ENCODE measurements around the gene IGSF9.

IGSF9 gene

DNA sequence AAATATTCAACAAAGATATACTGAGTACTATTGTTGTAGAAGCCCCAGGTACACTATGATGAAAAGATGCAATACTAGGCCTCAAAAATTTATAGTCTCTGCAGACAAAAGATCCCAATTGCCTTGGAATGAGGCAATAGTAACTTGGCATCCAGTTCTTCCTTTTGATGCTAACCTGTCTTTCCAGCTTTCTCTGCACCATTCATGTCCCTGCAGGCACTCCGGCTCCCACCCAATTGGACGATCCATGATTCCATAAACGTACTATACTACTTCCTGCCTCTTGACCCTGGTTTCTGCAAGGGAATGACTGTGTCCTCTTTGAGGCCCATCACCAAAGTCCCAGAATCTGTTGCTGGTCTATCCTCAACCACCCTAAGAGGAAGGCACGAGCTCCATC is 12.1 kb downstream of the IGSF9 start:
- no peak for DNase-seq (ENCODE audit: low read depth in 2 of 3, low spot score in 2 of 3)

GRCh38 chr1:159932296-159933285 is 12.8 kb downstream of the IGSF9 start:
- DNase-seq (ENCODE audit: low read depth in 2 of 3, low spot score in 2 of 3), result no peak

DNA sequence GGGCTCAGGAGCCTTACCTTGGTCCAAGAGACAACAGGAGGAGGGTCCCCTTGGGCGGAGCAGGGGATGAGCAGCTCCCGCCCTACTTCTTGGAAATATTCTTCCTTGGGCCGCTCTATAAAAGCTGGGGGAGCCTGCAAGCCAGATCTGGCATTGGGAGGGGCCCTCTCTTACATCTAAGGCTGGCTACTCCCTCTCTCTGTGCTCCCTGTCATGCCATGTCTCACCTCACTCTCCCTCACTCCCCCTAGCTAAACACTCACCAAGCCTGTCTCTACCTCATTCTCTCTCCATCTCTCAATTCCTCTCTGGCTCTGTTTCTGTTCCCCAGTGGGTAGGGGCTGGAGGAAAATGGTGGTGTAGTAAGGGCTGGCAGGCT is 13.6 kb downstream of the IGSF9 start:
- DNase-seq (ENCODE audit: low read depth in 2 of 3, low spot score in 2 of 3), result no peak

DNA sequence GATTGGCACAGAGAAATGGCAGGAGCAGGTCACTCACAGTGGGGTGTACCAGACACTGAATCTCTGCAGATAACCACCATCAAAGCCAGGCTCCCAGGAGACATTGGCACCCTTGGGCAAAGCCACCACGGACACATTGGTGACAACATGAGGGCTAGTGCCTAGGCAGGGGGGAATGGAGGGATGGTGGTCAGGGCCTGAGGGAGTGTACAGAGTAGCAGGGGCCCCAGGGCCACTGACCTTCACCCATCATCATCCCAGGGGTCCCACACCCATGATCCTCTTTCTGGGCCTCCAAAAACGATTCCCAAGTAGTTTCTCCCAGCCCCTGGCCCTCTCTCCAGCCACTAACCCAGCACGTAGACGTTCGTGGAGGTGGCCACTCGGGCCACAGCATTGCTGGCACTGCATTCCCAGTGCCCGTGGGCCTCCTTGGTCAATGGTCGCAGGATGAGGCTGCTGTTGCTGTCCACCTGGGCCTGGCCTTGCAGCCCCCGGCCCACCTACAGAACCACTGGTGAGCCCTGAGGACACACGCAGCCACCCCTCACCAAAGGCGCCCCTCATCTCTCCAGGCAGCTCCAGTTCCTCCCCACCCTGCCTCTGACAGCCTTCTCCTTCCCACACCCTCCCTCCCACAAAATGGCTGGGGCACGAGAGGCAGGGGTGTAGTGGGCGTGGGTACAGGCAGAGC is 14.2 kb downstream of the IGSF9 start:
- DNase-seq (ENCODE audit: low read depth in 2 of 3, low spot score in 2 of 3), result no peak

- no peak for DNase-seq (ENCODE audit: low read depth in 2 of 3, low spot score in 2 of 3)
These were observed 14.8 kb downstream of the IGSF9 start for GRCh38 chr1:159930634-159931033.

DNA sequence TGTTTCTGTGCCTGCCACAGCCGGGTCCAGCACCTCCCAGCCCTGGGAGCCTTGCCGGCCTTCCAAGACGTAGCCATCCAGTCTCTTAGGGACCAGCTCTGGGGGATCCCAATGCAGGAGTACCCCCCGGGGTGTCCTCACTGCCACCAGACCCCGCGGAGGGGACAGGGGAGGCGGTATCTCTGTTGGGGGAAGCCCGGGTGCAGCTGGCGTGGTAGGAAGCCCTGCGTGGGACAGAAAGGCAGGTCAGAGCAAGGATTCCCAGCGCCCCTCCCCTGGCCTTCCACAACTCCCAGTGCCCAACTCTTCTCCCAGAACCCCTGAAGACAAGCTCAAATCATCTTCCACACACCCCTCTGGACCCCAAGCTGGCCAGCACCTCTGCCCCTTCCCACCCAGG is 15.2 kb downstream of the IGSF9 start:
- DNase-seq (ENCODE audit: low read depth in 2 of 3, low spot score in 2 of 3), result no peak

- DNase-seq (ENCODE audit: low read depth in 2 of 3, low spot score in 2 of 3), result no peak
These were observed 16.0 kb downstream of the IGSF9 start for GRCh38 chr1:159929155-159930051.

GRCh38 chr1:159928491-159929050 is 16.8 kb downstream of the IGSF9 start:
- no peak for DNase-seq (ENCODE audit: low read depth in 2 of 3, low spot score in 2 of 3)

GRCh38 chr1:159927849-159928431 is 17.5 kb downstream of the IGSF9 start:
- no peak for DNase-seq (ENCODE audit: low read depth in 2 of 3, low spot score in 2 of 3)

DNA sequence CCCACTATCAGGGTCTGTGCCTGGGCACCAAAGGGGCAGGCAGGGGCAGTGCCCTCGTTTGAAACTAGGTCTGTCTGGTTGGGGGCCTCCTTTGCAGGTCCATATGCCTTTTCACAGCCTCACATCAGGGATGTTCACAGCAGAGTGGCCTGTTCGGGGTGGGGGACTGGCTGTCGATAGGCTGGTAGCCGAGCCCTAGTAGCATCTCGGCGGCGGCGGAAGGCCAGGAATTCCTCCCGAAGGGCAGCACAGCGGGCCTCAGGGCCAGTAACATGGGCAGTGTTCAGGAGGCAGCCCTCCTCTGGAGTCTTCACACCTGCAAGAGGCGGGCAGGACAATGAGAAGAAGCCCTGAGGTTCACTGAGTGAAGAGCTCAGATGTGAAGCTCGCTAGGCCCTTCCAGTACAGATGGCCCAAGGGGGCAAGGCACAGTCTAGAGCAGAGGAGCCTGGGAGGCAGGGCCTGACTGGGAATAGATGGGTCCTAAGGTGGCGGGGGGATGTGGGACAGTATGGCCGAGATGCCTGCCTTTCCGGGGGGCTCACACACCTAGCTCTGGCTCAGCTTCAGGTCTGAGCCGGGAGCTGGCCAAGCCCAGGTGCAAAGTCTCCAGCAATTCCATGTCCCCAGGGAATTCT is 18.1 kb downstream of the IGSF9 start:
- no peak for DNase-seq (ENCODE audit: low read depth in 2 of 3, low spot score in 2 of 3)

GRCh38 chr1:159925719-159926078 is 19.7 kb downstream of the IGSF9 start:
- no peak for DNase-seq (ENCODE audit: low read depth in 2 of 3, low spot score in 2 of 3)

DNA sequence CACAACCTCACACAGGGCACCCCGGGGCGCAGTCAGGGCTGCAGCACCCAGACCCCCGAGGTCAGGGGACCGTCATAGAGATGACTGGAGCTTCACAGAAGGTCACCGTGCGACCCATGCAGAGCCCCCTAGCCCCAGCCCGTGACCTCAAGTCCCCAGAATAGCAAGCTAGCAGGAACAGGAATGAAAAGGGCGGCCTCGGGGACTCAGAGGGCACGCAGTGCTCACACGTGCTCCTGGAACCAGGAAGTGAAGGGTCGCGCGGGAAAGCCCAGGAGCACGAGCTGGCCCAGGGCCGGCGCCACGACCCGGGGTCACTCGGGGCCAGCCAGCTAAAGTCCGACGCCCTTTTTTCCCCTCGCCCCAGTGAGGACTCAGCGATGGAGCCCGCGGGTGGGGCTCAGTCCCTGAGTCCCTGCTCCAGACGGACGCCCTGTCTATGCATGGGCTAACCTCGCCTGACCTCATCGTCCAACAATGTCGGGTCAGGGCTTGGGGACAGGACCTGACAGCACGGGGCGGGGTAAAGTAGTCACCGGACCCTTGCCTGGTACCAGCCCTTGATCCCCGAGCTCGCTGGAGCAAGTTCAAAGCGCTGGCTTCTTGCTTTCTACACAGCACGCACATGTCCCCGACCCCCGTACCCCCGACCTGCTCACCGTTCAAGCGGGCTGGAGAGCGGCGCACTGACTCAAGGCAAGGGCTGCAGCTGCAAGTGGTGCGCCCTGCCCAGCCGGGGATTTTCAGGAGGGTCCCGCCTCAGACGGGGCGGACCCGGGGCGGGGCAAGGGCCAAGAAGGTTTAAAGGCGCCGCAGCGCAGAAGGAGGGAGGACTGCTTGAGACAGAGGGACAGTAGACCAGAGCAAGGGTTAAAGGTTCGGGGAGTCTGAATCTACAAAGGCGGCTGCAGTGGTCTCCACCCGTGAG is 20.4 kb downstream of the IGSF9 start, which contains the start of gene TAGLN2:
Gene TAGLN2, minus strand, starts transcription at position 717 of the 928 bp plus-strand sequence. CDS start 4,998 bp downstream, outside the sequence.
- peak; percentile 76 to 89 (median 84) for DNase-seq (ENCODE audit: low read depth in 2 of 3, low spot score in 2 of 3)

- DNase-seq (ENCODE audit: low read depth in 2 of 3, low spot score in 2 of 3), result peak in 2 of 3 experiments; percentile 44 to 66
These were observed 21.2 kb downstream of the IGSF9 start for GRCh38 chr1:159924025-159924790.

DNA sequence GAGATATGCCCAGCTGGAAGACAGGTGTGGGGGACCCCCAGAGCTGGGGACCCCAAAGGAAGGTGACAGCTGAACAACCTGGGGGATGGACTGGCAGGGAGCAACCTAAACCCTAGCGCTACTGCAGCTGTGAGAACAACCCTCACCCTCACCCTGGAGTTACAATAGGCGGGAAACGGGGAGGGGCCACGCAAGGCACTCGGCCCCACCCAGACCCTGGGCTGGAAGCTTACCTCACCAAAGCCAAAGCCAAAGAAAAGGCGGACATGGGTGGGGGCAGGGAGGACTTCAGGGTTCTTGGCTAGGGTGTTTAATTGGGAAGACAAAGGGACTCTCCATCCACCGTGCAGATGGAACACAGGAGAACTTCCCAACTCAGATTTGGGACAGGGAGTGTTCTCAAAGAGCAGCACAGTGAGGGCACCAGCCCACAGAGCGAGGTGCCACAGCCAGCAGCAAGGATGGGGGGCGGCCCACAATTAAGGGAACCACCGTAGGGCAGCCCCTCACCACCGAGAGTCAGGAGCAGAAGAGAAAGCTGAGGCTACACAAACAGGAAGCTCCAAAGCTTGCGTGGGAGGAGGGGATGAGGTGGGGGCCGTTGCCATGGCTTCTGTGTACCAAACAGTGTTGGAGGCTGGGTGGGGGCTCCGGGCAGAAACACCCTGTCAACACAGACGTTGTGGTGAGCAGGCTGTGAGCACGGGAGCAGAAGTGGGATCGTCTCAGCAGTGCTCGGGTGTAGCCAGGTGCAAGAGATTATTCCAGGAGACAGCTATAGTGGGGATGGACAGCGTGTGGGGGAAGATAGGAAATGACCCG is 22.0 kb downstream of the IGSF9 start:
- peak in 2 of 3 experiments; percentile 44 to 67 for DNase-seq (ENCODE audit: low read depth in 2 of 3, low spot score in 2 of 3)

DNA sequence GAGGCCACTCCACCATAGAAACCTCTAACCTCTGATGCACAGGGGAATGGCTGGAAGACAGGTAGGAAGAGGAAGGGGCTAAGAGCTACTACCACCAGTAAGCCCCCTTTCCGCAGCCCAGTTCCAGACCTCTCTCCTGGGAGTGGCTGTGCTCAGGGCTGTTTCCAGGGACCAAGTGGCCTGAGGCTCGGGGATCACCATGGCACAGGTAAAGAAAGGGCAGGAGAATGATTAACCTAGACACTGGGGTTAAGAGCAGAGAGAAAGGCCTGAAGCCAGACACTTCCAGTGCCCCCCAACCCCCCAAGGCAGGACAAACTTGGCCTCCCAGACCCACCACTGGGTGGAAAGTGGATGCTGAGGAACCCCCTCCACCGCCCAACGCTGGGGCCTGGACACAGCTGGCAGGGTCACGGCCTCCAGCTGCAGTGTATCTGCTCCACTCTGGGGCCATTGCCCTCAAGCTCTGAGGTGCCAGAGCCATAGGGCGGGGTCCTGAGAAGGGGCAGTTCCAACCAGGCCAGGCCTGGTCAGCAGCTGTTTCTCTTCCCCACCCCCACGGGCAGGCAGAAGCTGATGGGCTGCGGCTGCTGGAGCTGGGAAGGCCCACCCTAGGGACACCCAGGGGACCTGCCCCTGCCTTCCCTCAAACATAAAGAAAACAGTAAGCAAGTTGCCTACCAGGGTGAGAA is 22.8 kb downstream of the IGSF9 start:
- no peak for DNase-seq (ENCODE audit: low read depth in 2 of 3, low spot score in 2 of 3)

GRCh38 chr1:159921700-159922504 is 23.5 kb downstream of the IGSF9 start:
- peak in 1 of 3 experiments; percentile 17 for DNase-seq (ENCODE audit: low read depth in 2 of 3, low spot score in 2 of 3)
